ENCODE results near the gene MYBPH. TPM values are rescaled to one million over a fixed set of nuclear protein-coding genes. Genes with fewer than 3 reads are reported as not detected.

Gene MYBPH
- total RNA-seq, 1 donor from 2014 or later, result not detected

DNA sequence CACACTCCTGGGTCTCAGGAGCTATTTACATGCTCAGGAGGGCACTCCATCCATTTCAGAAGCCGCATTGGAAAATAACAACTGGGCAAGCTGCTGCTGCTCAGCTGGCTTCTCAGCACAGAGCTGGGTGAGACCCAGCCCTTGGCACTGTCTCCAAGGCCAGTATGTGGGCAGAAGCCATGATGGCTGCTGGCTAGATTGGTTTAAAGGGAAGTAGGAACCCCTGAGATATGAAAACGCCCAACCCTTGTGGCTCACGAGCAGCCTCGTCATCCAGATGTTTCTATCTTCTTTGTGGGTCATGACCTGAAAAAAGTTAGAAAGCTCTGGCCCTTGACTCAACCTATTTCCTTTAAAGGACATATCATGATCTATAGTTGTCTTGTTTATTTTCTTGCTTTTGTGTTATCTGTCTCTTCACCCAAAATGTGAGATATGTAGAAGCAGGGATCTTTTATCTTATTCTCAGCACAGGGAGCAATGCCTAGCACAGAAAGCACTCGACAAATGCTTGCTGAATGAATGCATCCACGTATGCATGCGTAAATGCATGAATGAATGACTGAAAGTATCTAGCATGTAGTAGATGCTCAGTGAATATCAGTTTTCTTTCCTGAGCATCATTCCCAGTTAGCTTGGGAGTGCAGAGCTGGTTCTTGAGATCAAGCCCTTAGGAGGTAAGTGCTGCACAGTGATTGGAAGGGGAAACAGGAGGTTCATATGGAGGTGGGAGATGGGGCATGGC, 11.6 kb downstream of the MYBPH start:
- no peaks in the 10 kb centered on the region for H3K36me3 Mint-ChIP-seq
- no peak for TF ChIP-seq CTCF (IDR thresholded peaks at IDR 0.05; ENCODE audit: unreplicated experiment)
- H3K9me3 Mint-ChIP-seq, result no peaks in the 10 kb centered on the region
- peaks cover 3% of the 10 kb centered on the region for H3K4me1 Mint-ChIP-seq
- DNase-seq (ENCODE audit: low spot score in 2 of 2, unreplicated experiment in 2 of 2), result no peak
- no peak overlapping the region for H3K4me3 Mint-ChIP-seq
- H3K27me3 Mint-ChIP-seq (ENCODE audit: low read depth), result peaks cover 7% of the 10 kb centered on the region
- no peak overlapping the region for H3K27ac Mint-ChIP-seq

- Mint-ChIP-seq H3K4me1 (peaks cover 3% of the 10 kb centered on the region), H3K4me3 (no peak overlapping the region), H3K27me3 (ENCODE audit: low read depth) (peaks cover 7% of the 10 kb centered on the region), H3K27ac (no peak overlapping the region), H3K9me3 (peaks cover 8% of the 10 kb centered on the region), H3K36me3 (no peaks in the 10 kb centered on the region)
- no peak for DNase-seq (ENCODE audit: low spot score in 2 of 2, unreplicated experiment in 2 of 2)
- TF ChIP-seq CTCF (IDR thresholded peaks at IDR 0.05; ENCODE audit: unreplicated experiment), result no peak
These were observed 13.2 kb downstream of the MYBPH start for GRCh38 chr1:203162403-203162802.

DNA sequence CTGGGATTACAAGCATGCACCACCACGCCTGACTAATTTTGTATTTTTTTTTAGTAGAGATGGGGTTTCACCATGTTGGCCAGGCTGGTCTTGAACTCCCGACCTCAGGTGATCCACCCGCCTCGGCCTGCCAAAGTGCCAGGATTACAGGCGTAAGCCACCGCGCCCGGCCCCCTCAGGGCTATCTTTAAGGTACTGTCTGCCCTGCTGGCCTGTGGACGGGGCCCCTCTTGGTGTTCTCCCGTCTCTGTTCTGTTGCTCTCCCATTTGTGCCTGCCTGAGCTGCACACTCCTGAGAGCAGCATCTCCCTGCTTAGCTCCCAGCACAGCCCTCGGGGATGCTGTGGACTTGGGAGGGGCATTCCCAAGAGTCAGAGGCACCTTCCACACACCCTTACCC, 13.9 kb downstream of the MYBPH start:
- peaks cover 7% of the 10 kb centered on the region for H3K27me3 Mint-ChIP-seq (ENCODE audit: low read depth)
- no peak for TF ChIP-seq CTCF (IDR thresholded peaks at IDR 0.05; ENCODE audit: unreplicated experiment)
- no peaks in the 10 kb centered on the region for H3K36me3 Mint-ChIP-seq
- H3K27ac Mint-ChIP-seq, result no peak overlapping the region
- DNase-seq (ENCODE audit: low spot score in 2 of 2, unreplicated experiment in 2 of 2), result no peak
- no peak overlapping the region for H3K4me3 Mint-ChIP-seq
- H3K9me3 Mint-ChIP-seq, result peaks cover 8% of the 10 kb centered on the region
- peaks cover 2% of the 10 kb centered on the region for H3K4me1 Mint-ChIP-seq

DNA sequence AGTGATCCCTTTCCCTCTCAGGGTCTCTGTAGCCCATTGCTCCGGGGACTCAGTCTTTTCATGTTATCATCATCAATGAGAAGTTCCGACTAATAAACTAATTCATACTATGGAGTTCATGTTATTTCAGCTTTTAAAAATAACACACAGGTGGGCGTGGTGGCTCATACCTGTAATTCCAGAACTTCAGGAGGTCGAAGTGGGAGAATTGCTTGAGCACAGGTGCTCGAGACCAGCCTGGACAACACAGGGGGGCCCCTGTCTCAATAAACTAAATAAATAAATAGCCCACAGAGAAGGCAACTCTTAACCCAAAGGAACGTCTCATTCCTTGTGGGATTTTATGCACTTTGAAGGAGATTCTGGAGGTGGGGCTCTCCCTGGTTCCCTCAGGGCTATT, 14.5 kb downstream of the MYBPH start:
- peaks cover 7% of the 10 kb centered on the region for H3K27me3 Mint-ChIP-seq (ENCODE audit: low read depth)
- no peak overlapping the region for H3K4me3 Mint-ChIP-seq
- H3K9me3 Mint-ChIP-seq, result peaks cover 8% of the 10 kb centered on the region
- TF ChIP-seq CTCF (IDR thresholded peaks at IDR 0.05; ENCODE audit: unreplicated experiment), result no peak
- no peaks in the 10 kb centered on the region for H3K36me3 Mint-ChIP-seq
- peaks cover 2% of the 10 kb centered on the region for H3K4me1 Mint-ChIP-seq
- no peak for DNase-seq (ENCODE audit: low spot score in 2 of 2, unreplicated experiment in 2 of 2)
- no peak overlapping the region for H3K27ac Mint-ChIP-seq

DNA sequence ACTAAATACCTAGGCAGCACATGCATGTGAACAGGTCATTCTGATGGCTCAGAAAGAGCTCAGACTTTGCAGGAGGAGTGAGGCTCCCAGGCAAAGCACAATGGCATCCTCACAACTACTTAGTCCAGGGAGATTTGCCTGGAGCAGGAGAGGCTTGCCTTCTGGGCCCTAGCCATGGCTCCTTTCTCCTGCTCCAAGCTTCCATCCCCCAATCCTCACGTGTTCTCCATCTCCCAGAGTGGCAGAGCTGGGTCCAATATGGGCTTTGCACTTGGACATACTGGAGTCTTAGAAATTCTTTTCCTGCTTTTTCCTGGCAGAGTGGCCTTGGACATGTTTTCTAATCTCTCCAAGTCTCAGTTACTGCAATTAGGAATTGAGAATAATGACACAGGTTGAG, 15.8 kb downstream of the MYBPH start:
- Mint-ChIP-seq H3K27me3 (ENCODE audit: low read depth) (peaks cover 7% of the 10 kb centered on the region), H3K4me1 (peaks cover 10% of the 10 kb centered on the region), H3K27ac (no peak overlapping the region), H3K9me3 (peaks cover 8% of the 10 kb centered on the region), H3K36me3 (no peaks in the 10 kb centered on the region), H3K4me3 (no peak overlapping the region)
- DNase-seq (ENCODE audit: low spot score in 2 of 2, unreplicated experiment in 2 of 2), result no peak
- no peak for TF ChIP-seq CTCF (IDR thresholded peaks at IDR 0.05; ENCODE audit: unreplicated experiment)

All from mesothelial cell of epicardium (in vitro differentiated cells).